Breast epithelium (tissue), 4 donors: ENCODE data around the gene PLPPR1. TPM values are rescaled to one million over a fixed set of nuclear protein-coding genes. Genes with fewer than 3 reads are reported as not detected.

Experiments used
- DNase-seq, 2 donors: peaks; one replicate each; pipeline ENCODE4 v3.0.0-alpha.2; 2019; ENCODE audit warnings: low spot score in 2 of 2
- H3K27ac ChIP-seq, 2 donors: fragments of 200-600 bp; sonication (generic) in 1 of 2; one replicate each; pipeline ENCODE4 v1.5.1; 2016 to 2019; ENCODE audit warnings: mild to moderate bottlenecking in 1 of 2
- H3K27me3 ChIP-seq, 2 donors: fragments of 200-600 bp; sonication (generic) in 1 of 2; one replicate each; pipeline versions ENCODE4 v1.5.1 to v1.6.0; 2017 to 2019; ENCODE audit warnings: control low read depth in 1 of 2, mild to moderate bottlenecking in 1 of 2
- H3K36me3 ChIP-seq: fragments of 200-600 bp; one replicate; pipeline ENCODE4 v1.5.1; 2019
- H3K4me1 ChIP-seq, 2 donors: fragments of 200-600 bp; sonication (generic); one replicate each; pipeline ENCODE4 v1.5.1; 2016 to 2019; ENCODE audit warnings: control low read depth in 1 of 2
- H3K4me3 ChIP-seq, 3 donors: fragments of 200-600 bp; sonication (generic); 1 replicate in 2 of 3; 2 replicates in 1 of 3; pipeline ENCODE4 v1.5.1; 2016 to 2019; ENCODE audit warnings: mild to moderate bottlenecking in 3 of 3, moderate library complexity in 2 of 3
- H3K9me3 ChIP-seq, 2 donors: fragments of 200-600 bp; sonication (generic) in 1 of 2; one replicate each; pipeline ENCODE4 v1.5.1; 2016 to 2019; ENCODE audit warnings: control low read depth in 1 of 2
- POLR2A ChIP-seq: fragments of 450-650 bp; IDR thresholded peaks from one replicate; pipeline ENCODE4 v1.6.1; 2016; ENCODE audit warnings: antibody characterized with exemption, mild to moderate bottlenecking, moderate library complexity
- POLR2AphosphoS5 ChIP-seq, 3 donors: sonication (generic); formaldehyde crosslinking; IDR thresholded peaks; one replicate each; pipeline ENCODE4 v1.6.1; 2017; ENCODE audit warnings: antibody characterized with exemption in 3 of 3
- intact Hi-C: fragments of 100-400 bp; cut with DNase I; formaldehyde crosslinking; loops from one replicate; pipeline ENCODE4 v1.15.1; 2023; ENCODE audit warnings: low total_unique reads
- total RNA-seq, 3 donors: library from RNA; depleted of rRNA; stranded (reverse); fragments of >200 nt; gene quantifications; one replicate each; pipeline ENCODE4 v1.1.0, GENCODE V29; 2016
- TF ChIP-seq, protein P1 (sequence below), 3 donors: fragments of 450-650 bp; IDR thresholded peaks; one replicate each; pipeline ENCODE4 v1.5.1; 2016 to 2017; ENCODE audit warnings: antibody characterized with exemption in 3 of 3, mild to moderate bottlenecking in 3 of 3, moderate library complexity in 3 of 3

The PLPPR1 gene
- total RNA-seq, 3 donors from 2014 or later, result 0.66 to 2.2 TPM; not detected in 1

DNA sequence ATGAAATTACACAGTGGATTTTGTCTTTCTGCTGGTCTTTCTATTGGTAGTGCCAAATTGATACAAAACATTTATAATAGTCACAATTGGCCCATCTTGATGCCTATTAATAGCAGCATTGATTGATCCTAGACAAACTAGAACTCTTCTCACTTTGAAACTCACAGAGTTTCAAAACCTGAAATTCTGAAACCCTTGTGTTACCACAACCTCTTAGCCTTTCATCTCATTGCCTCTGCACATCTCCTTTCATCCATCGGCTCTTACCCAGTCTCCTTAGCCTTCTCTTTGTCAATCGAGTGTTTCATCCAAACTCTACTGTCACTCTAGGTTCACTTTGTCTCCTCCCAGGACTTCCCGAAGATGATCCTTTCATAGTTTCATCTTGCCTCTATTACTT is 22.1 kb downstream of the PLPPR1 start:
- Histone ChIP-seq H3K27ac (no peak overlapping the region), H3K4me3 (no peak overlapping the region), H3K4me1 (no peaks in the 10 kb centered on the region), H3K27me3 (no peaks in the 10 kb centered on the region), H3K9me3 (no peaks in the 10 kb centered on the region), H3K36me3 (no peaks in the 10 kb centered on the region)
- no peak for DNase-seq
- intact Hi-C loops, result no loop called here
- TF ChIP-seq, protein P1, sequence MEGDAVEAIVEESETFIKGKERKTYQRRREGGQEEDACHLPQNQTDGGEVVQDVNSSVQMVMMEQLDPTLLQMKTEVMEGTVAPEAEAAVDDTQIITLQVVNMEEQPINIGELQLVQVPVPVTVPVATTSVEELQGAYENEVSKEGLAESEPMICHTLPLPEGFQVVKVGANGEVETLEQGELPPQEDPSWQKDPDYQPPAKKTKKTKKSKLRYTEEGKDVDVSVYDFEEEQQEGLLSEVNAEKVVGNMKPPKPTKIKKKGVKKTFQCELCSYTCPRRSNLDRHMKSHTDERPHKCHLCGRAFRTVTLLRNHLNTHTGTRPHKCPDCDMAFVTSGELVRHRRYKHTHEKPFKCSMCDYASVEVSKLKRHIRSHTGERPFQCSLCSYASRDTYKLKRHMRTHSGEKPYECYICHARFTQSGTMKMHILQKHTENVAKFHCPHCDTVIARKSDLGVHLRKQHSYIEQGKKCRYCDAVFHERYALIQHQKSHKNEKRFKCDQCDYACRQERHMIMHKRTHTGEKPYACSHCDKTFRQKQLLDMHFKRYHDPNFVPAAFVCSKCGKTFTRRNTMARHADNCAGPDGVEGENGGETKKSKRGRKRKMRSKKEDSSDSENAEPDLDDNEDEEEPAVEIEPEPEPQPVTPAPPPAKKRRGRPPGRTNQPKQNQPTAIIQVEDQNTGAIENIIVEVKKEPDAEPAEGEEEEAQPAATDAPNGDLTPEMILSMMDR (IDR thresholded peaks at IDR 0.05), result no peak
- TF ChIP-seq POLR2A (no peak), POLR2AphosphoS5 (IDR thresholded peaks at IDR 0.05) (no peak)

DNA sequence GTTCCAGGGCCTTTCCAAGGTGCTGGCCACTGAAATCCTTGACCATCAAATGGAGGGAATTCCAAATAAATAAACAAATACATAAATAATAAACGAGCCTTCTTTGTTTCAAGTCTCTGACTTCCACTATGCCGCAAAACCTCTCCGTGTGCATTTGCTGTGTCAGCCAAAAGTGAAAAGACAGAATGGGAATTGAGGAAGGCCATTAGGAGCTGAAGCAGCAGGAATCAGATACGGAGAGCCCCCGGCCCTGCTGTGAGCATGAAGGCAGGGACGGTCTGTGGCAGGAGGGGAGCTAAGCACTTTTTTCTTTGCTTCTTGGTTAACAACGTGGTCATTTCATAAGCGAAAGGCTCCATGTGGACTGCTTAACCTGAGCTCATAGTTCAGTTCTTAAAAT is 26.1 kb downstream of the PLPPR1 start:
- Histone ChIP-seq H3K4me3 (no peak overlapping the region), H3K36me3 (no peaks in the 10 kb centered on the region), H3K27ac (no peak overlapping the region), H3K27me3 (no peaks in the 10 kb centered on the region), H3K9me3 (no peaks in the 10 kb centered on the region), H3K4me1 (no peaks in the 10 kb centered on the region)
- intact Hi-C loops, result no loop called here
- TF ChIP-seq, protein P1 (IDR thresholded peaks at IDR 0.05), result no peak
- TF ChIP-seq POLR2A (no peak), POLR2AphosphoS5 (IDR thresholded peaks at IDR 0.05) (no peak)
- DNase-seq, result no peak

DNA sequence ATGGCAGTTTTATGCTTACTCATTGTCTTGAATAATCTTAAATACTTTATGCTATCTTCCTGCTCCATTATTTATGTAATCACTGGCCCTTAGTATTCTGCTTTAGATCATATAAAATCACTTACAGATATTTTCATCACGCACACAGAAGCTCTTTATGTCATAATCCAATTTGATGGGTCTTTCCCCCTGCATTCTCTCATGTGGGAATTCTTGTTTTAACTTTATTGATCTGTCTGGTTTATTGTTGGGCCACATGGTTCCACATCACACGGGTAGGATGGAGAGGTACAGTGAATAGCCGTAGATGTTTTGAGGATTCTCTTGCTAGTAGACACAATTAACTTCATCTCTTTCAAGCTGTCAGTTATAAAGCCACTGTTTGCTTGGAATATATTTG is 27.0 kb downstream of the PLPPR1 start:
- TF ChIP-seq POLR2A (no peak), POLR2AphosphoS5 (IDR thresholded peaks at IDR 0.05) (no peak)
- TF ChIP-seq, protein P1 (IDR thresholded peaks at IDR 0.05), result no peak

DNA sequence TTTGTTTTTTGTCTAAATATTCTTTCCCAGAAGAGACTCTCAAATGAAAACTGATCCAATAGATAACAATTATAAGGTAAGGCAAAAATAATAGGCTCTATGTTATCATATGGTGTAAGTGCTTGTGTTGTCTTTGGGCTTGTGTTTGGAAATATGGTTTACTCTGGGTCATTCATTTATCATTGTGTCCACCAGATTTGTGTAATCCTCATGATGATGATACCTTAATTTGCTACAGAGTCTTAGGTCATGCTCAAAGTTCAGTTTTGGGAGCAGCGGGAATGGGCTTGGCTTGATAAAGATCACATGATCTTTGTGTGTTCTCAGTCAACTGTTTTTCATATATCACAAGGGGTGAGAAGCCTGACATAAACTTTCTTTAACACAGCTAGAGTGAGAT is 34.2 kb downstream of the PLPPR1 start:
- no peak for DNase-seq
- Histone ChIP-seq H3K9me3 (no peaks in the 10 kb centered on the region), H3K27ac (no peak overlapping the region), H3K36me3 (no peaks in the 10 kb centered on the region), H3K4me1 (no peaks in the 10 kb centered on the region), H3K27me3 (no peaks in the 10 kb centered on the region), H3K4me3 (no peak overlapping the region)
- intact Hi-C loops, result no loop called here
- TF ChIP-seq POLR2A (no peak), POLR2AphosphoS5 (IDR thresholded peaks at IDR 0.05) (no peak)
- TF ChIP-seq, protein P1 (IDR thresholded peaks at IDR 0.05), result no peak

More for the DNA sequence above, 27.0 kb downstream of the PLPPR1 start:
- intact Hi-C loops, result no loop called here
- no peak for DNase-seq
- Histone ChIP-seq H3K4me3 (no peak overlapping the region), H3K36me3 (no peaks in the 10 kb centered on the region), H3K9me3 (no peaks in the 10 kb centered on the region), H3K27ac (no peak overlapping the region), H3K27me3 (no peaks in the 10 kb centered on the region), H3K4me1 (no peaks in the 10 kb centered on the region)

DNA sequence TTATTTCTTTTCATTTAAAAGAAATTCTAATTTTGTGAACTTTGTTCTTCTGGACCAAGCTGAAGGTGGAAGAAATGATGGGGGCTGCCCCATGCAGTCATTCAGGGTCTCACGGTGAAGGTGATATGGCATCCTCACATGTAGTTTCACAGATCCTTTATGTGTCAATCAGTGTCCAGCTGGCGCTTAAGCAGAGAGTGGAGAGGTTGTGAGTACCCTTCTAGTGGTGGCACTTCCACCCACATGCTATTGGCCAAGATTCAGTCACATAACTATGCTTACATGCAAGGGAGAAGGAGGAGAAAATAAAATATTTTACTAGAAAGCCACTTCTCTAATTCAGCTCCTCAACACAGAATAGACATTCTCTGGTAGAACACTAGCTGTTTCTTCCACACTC is 34.7 kb downstream of the PLPPR1 start:
- H3K4me3 ChIP-seq, result no peak overlapping the region
- H3K36me3 ChIP-seq, result no peaks in the 10 kb centered on the region
- H3K9me3 ChIP-seq, result no peaks in the 10 kb centered on the region
- intact Hi-C loops, result no loop called here
- no peak overlapping the region for H3K27ac ChIP-seq
- TF ChIP-seq POLR2AphosphoS5 (IDR thresholded peaks at IDR 0.05), result no peak
- TF ChIP-seq POLR2A, result no peak
- TF ChIP-seq, protein P1 (IDR thresholded peaks at IDR 0.05), result no peak
- no peak for DNase-seq
- no peaks in the 10 kb centered on the region for H3K4me1 ChIP-seq
- no peaks in the 10 kb centered on the region for H3K27me3 ChIP-seq
